Hematopoietic multipotent progenitor cell treated with erythropoietin and hydrocortisone succinate and interleukin-3 and kit ligand, for 8 days (in vitro differentiated cells): ENCODE results near the gene CNTNAP4.
A peak's percentile ranks its signal among the peaks of the same experiment; 100 is the strongest.

Experiments used
- DNase-seq: peaks from one replicate; pipeline ENCODE4 v3.0.0-alpha.2; 2015

The CNTNAP4 gene

DNA sequence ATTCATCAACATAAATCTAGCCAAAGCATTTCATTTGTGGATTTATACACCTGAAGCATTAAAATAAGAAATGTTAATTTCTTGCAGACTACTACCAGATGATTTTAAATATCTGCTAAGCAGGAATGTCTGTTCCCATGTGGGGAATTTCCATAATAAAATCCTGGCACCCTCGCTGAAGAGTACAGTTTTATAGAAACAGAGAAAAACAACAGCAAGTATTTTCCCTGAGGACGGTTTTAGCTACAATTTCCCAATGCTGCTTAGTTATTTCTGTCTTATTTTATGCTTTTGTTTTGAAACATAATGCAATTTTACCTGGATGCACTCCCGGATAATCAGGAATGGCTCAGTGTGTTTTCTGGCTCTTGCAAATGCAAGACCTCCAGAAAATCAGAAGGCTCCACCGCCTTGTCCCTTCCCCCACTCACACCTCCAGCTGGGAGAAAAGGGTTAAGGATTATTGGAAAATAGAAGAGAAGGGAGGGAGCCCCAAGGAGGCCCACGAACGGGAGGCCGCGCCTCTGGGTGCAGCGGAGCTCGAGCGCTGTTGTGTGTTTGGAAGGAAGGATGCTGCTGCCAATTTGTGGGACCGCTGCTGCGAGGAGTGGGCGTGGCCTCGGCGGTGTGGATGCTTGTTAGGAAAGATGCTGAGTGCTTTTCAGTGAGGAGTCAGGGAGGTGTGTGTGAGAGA is at the start of gene CNTNAP4:
CNTNAP4 (plus strand) TSS at position 657 of the 694 bp plus-strand sequence. CDS start 262 bp downstream, outside the sequence.
- no peak for DNase-seq

- no peak for DNase-seq
Observed at GRCh38 chr16:76228546-76229146, 48.6 kb upstream of the CNTNAP4 start.

DNA sequence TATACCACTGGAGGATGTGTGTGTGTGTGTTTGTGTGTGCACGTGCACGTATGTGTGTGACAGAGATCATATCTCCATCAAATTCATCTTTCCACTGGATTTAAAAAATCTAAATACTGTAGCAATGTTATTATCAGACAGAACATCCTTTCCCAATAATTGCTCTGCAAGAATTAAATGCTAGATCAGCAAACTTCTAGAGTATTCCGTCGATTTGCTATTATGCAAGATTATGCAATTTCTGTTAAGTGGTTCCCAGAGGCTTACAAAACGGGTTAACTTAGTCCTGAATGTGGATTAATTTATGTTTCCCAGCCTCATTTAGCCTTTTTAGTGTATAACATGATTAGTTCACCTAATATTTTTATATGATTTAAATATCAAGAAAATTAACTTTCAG is 44.5 kb upstream of the CNTNAP4 start:
- DNase-seq: no peak

GRCh38 chr16:76235025-76235424 is 42.2 kb upstream of the CNTNAP4 start:
- no peak for DNase-seq

DNA sequence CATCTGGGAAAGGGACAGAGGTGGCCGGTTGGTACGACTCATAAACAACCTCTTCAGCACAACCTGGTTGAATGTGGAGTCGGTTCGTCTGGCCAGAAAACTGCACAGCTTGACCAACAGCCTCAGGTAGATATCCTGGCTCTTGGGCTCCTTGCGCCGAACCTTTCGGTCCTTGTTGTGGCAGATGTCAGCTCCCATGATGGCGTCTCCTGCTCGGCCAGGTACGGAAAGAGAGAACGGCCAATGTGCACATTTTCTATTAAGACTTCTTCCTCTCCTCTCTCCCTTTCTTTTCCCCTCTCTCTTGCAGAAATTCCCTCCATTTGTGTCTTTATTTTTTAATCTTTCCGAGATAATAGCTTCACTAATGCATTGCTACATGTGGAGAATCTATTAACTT is 41.8 kb upstream of the CNTNAP4 start:
- no peak for DNase-seq

DNA sequence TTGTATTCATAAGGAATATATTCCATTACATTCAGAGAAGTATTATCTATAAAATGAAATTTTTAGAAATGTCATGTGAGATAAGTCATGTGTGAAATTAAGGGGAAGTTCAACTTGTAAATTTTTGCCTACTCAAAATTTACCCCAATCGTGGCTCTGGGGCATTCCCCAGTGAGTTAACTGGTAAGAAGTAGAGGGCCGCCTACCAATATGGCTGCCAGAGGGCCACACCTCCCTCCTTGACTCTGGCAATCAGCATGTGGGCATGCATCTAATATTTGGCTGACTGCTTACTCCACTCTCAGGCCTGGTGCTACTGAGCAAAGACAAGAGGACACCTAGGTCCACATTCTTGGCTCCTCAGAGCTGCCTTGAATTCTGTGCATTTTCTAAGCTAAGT is 39.7 kb upstream of the CNTNAP4 start:
- DNase-seq: no peak

- no peak for DNase-seq
Observed at GRCh38 chr16:76241755-76242154, 35.4 kb upstream of the CNTNAP4 start.

DNA sequence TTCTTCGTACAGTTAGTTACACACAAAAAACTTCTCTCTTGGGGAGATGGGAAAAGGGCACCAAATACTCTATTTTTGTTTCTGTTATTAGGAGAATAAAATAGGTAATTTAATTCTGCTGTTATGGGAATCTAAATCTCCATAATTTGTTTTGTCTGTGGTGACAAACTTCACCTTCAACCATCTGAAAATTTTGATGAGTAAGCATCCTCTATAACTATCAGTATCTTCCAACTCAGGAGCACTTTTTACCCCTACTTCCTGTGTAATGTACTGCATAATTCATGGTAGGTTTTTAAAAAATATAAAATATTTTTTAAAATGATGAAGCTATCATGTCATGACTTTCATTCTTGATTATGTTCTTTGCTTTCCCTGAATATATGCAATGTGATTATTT is 33.6 kb upstream of the CNTNAP4 start:
- no peak for DNase-seq

DNA sequence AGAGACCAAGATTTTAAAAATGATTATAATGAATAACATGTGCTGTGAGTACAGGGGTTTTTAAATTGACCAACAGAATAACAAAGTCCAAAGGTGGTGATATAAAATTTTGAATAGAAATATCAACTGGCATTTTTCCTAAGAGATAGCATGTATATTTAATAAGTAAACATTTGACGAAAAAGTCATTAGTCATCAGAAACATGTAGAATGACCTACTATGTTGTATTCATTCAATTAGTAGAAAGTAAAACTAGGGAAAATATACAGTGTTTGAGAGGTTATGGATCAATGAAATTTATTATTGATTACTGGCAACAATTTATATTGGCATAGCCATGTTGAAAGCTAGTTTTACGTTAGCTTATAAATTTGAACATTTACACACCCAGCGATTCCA is 30.6 kb upstream of the CNTNAP4 start:
- no peak for DNase-seq

GRCh38 chr16:76265434-76266045 is 11.7 kb upstream of the CNTNAP4 start:
- peak; percentile 38 for DNase-seq

GRCh38 chr16:76268824-76269223 is 8.4 kb upstream of the CNTNAP4 start:
- DNase-seq: no peak

- no peak for DNase-seq
Observed at GRCh38 chr16:76277460-76278030, 344 bp downstream of the CNTNAP4 start.

GRCh38 chr16:76278086-76278485 is 885 bp downstream of the CNTNAP4 start:
- no peak for DNase-seq

- no peak for DNase-seq
Observed at GRCh38 chr16:76278980-76279379, 1.8 kb downstream of the CNTNAP4 start.

GRCh38 chr16:76280421-76281215 is 3.4 kb downstream of the CNTNAP4 start:
- DNase-seq: no peak

GRCh38 chr16:76287466-76287865 is 10.3 kb downstream of the CNTNAP4 start:
- DNase-seq: no peak

GRCh38 chr16:76292218-76292617 is 15.0 kb downstream of the CNTNAP4 start:
- DNase-seq: no peak

GRCh38 chr16:76293980-76294379 is 16.8 kb downstream of the CNTNAP4 start:
- DNase-seq: no peak

DNA sequence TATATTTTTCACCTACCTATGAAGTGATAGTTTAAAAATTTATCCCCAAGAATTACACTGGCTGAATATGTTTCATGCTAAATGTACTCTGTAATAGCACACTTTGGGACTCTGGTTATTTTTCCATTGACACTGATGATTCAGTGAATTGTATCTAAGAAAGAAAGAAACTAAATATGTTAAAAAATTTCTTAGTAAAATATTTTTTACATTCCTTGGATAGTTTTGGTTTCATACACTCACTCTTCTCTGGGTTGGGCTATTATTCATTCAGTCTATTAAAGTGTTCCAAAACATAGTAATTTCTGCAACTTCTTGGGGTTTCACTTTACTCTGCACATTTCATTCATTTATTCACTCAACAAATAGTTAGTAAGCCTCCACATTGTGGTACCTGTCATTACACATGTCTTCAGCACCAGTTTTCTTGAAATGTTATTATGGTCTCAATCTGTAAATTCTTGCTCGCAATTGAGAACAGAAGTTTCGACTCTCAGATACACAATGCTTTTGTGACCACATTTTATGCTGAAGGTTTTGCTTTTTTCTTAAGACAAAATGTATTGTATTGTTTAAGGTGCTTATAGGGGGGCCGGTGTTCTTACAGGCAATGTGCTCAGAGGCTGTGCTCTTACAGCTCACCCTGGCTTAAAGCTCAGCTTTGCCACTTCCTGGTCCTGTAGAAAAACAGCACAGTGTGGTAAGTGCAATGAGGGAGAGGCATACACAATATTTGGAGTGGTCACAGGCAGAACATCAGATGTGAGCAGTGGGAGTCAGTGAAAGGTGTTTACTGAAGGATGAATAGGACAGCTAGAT is 17.4 kb downstream of the CNTNAP4 start:
- no peak for DNase-seq

- DNase-seq: no peak
Observed at GRCh38 chr16:76297941-76298340, 20.7 kb downstream of the CNTNAP4 start.

- no peak for DNase-seq
Observed at GRCh38 chr16:76303637-76304314, 26.6 kb downstream of the CNTNAP4 start.
